Right ventricle myocardium superior (tissue), 1 donor: ENCODE results near the gene DUSP7. TPM values are rescaled to one million over a fixed set of nuclear protein-coding genes. Genes with fewer than 3 reads are reported as not detected.

ENCODE experiments used
- ATAC-seq: fragments of 200-7000 bp; cut with Tn5 transposase; one replicate; pipeline ENCODE4 v1.9.1; 2020; ENCODE audit warnings: mild to moderate bottlenecking; ENCODE audit not compliant: poor library complexity
- DNase-seq: peaks from one replicate; pipeline ENCODE4 v3.0.0-alpha.2; 2020
- intact Hi-C: fragments of 100-400 bp; cut with DNase I; formaldehyde crosslinking; loops from one replicate; pipeline ENCODE4 v1.11.2; 2022
- total RNA-seq: library from RNA; stranded (reverse); fragmentation: NEBNext Ultra II Directional; extraction: Animal tissue kit (Norgen Biotek cat#: 25700); gene quantifications from one replicate; pipeline ENCODE4 v1.2.1, GENCODE V29; 2021
- donor health status: DM: no; HTN: yes; CAD: no; lungs with severe emphysema.

The DUSP7 gene
- total RNA-seq, 1 donor from 2014 or later, result 23.2 TPM

DNA sequence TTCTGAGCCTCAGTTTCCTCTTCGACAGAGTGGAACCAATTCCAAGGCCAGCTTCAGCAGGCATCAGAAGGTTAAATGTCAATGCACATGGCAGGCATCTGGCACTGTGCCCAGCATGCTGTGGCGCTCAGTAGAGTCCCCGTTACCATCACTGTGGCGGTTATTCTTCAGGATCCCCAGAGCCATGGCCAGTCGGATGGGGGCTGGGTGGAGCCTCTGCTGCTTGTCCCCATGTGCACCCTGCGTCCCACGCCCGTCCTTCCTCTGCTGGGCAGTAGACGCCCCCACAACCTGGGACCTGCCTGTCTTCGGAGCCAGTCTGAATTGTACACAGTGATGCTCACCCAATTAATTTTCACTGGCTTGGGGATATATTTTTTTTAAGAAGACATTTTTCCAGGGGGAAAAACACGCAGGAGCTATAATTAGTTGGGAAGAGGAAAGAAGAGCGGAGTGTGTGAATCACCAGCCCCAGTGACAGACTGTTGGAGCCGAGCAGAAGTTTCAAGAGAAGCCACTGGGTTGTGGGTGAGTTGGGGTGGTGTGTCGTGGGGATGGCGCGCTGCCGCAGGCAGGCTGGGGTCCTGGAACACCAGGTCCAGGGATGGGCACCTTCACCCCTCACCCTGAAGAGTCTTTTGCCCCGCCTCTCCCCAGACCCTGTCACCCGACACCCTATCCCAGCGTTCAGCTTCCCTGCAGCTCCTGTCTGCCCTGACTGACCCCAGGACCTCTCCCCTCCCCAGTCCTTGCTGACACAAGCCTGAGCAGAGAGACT, 33.9 kb downstream of the DUSP7 start:
- intact Hi-C loops, result no loop called here

DNA sequence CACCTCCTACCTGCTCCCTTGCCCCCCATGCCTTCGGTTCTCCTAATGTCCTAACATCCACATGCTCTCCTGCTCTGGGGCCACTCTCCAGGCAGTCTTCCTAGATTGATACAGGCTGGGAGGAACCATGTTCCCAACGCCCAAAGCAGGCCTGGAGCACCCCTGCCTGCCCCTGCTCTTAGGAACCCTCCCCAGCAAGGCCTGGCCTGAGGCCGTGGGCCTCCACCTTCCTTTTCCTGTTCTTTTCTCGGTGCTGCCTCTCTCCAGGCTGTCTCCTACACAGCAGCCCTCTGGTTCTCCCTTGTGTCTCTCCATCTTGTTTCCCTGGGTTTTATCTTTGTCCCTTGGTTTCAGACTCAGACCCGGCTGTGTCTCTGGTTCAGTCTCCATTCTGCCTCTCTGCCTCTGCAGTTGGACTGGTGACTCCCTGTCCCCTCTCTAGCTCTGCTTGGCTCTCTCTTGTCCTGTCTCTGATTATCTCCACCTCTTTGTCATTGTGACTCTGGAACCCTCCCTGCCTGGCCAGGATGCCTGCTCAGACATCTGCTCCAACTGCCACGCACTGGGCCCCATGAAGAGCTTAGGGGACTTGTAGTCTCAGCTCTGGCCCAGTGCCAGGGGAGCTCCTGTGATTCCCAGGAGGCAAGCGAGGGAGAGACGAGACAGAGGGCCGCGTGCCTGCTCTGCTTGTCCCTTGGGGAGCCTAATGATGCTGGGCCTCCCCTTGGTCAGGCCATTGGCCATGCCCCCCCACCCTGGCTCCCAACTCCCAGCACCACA, 34.7 kb downstream of the DUSP7 start:
- peak; percentile 84 for DNase-seq
- ATAC-seq, result peak; percentile 42
- intact Hi-C loops, result no loop called here

More for the DNA sequence above, 33.9 kb downstream of the DUSP7 start:
- DNase-seq (peak; percentile 75), ATAC-seq (peak; percentile 28)

DNA sequence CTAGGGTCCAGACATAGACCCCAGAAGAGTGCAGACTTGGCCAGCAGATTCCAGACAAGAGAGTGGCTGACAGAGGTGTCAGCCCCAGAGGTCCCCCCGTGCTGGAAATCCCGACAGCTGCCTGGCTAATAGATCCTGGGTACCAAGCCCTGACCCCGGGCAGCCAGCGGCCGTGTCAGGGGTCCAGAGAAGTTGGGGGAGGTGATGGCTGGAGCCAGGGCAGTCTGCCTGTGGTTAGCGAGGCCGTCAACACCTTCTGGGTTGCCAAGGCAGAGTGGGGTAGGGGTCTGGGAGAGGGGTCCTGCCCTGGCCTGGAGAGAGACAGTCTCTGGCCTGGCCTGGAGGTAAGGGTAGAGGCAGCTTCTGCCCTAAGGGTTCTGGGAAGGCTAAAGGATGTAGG, 35.6 kb downstream of the DUSP7 start:
- intact Hi-C loops, result no loop called here
- no peak for DNase-seq

DNA sequence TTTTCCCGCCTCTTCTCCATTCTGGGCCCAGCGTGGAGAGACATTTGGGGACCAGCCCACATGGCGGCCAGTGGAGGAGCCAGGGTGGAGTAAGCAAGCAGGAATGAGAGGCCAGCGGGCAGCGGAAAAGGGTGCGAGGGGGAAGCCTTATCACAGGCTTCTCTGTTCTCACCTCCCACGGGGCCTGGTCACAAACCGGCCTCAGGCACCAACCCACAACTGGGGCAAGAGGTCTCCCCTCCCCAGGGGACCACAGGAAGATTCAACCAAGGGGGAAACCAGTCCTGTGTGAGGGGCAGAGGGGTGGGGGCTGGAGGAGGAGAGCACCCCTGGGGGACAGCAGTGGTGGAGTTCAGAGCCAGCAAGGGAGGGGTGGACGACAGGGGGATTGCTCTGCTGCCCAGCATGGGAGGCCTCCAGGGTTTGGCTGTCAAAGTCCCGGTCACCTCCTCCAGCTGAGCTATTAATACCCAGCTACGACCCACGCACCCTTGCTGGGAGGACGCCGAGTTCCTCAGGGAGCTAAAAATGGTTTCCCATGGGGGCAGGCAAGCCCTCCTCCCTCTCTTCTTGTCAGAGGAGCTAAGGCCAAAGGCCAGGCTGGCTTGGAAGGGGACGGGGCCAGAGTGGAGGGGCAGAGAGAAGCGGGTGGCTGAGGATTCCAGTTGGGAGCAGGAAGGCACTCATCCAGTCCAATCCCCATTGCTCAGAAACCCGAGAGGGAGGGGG, 36.9 kb downstream of the DUSP7 start:
- peak; percentile 77 for ATAC-seq
- intact Hi-C loops, result no loop called here
- DNase-seq, result peak; percentile 85

More for the DNA sequence above, 35.6 kb downstream of the DUSP7 start:
- ATAC-seq, result no peak

DNA sequence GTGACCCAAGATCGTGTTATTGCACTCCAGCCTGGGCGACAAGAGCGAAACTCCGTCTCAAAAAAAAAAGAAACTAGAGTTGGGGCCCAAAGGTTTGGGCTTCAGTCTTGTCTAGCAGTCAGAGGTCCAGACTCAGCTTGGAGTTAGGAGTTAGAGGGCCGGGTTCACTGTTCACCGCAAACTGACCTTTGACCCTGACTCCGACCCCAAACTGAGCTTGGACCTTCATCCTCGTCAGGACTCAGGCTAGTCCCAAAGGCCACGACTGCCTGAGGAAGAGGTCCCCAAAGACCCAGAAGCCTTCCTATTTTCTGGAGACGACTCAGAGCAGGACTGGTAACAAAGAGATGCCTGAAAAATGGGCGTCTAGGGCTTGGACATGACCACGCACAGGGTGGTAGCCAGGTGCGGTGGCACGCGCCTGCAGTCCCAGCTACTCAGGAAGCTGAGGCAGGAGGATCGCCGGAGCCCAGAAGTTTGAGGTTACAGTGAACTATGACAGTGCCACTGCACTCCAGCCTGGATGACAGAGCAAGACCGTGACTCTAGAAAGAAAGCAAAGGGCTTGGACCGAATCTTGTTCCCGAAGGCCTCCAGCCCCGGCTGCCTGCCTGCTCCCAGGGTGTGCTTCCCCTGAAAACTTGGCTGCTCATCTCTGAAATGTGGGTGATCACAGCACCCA, 37.9 kb downstream of the DUSP7 start:
- intact Hi-C loops, result no loop called here
- ATAC-seq (no peak), DNase-seq (no peak)

DNA sequence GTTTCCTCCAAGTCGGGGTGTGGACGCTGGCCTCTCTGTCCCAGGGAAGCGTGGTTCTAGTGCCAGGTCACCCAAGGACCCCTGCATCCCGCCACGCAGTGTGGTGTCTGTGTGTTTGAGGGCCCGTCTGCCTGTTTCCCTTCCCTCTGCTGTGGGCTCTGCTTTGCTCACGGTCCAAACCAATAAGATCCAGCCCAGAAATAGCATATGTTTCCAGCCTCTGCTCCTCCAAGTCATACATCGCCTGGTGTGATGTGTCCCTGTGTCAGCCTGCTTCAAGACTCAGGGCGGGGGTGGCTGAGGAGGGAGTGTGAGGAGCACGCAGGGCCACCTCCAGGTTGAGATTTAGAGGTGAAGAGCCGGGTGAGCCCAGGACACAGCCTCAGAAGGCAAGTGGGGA, 38.8 kb downstream of the DUSP7 start:
- ATAC-seq (no peak), DNase-seq (no peak)
- intact Hi-C loops, result no loop called here

DNA sequence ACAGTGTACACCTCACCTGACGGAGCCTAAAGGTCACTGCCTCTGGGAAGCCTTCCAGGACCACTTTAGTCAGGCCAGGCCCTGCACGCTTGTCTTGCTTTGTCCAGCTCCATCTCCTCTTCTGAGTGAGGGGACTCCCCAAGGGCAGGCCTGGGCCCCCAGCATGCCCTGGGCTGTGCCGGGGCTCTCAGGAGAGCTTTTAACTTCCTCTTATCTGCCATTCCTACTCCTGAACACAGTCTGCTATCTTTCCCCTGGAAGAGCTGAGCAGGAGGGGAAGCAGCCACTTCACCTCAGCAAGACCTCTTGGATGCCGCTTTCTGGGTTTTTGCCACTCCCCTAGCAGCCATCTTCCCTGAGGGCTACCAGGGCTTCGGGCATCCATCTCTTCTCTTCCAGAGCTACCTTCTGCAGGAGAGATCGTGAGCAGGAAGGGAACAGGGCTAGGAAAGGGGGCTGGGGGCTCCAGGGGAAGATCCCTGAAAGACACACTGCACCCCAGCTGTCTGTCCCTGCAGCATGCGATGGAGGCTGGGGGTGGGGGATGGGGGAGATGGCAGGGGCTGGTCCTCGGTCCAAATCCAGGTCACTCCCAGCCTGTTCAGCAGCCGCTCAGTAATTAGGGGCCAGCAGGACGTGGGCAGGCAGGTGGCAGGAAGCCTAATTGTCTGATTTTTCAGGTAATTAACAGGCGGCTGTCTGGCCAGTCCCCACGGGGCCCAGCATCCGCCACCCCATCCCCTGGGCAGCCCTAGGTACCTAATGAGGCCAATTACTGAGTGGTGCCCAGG, 40.7 kb downstream of the DUSP7 start:
- no peak for ATAC-seq
- DNase-seq, result no peak
- intact Hi-C loops, result no loop called here

DNA sequence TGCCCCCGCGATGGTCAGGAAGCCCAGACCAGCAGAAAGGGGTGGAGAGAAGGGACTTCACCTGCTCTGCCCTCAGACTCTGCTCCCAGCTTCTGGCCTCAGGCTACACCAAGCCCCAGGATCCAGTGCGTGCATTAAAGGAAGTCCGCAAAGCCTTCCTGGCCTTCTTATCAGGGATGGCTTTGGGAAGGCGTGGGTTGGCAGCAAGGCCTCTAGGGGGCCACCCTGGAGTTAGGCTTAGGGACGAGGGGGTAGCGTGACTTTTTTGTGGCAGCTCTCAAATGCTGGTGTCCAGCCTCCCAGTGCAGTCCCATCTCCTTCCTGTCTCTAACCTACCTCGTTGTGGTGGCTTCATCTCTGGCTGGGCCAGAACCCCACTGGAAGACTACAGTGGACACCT, 41.8 kb downstream of the DUSP7 start:
- ATAC-seq (no peak), DNase-seq (no peak)
- intact Hi-C loops, result no loop called here

DNA sequence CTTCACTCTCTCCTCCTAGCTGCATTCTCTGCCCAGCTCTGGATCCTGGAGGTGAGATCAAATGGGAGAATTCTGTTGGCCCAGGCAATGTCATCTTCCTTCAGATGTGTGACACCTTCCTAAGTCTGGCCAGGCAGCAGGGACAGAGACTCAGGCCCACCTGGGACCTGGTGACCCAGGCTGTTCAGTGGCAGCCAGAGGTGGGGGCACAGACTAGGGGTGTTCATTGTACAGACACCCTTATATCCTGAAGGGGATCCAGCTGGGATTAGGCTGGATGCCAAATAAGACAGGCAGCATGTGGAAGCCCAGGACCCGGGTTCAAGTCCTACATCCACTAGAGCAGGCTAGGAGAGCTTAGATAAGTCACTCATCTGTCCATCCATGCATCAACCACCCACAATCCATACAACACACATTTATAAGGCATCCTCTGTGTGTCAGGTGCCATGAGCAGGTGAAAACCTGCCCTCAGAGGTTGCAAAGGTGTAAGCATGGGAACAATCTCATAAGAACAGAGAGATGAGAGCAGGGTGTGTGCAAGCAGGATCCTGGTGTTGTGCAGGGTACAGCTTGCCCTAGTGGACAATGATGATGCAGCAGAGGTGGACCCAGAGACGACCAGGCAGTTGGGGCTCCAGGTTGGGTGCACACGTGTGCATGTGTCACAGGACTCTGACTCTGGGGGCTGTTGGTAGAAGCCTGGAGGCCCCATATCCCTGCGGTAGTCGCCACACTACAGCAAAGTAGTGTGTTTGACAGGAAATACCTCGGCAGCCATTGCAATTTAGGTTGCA, 42.4 kb downstream of the DUSP7 start:
- ATAC-seq, result no peak
- intact Hi-C loops, result no loop called here
- no peak for DNase-seq

DNA sequence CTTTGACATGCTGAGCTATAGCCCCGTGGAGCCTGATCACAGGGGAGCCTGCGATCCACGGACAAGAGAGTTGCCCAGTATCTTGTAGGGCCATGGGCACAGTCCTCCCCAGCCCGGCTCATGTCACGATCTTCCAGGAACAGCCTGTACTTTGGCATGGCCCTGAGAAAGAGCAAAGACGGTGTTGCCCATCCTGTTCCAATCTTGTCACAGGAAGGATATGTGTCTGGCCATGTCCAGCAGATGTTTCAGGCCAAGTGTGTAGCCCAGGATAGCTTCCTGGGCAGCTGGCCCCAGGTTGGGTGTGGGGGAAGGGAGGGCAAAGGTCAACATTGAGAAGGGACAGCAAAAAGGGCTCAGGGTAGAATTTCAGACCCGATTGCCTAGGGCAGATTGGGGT, 43.7 kb downstream of the DUSP7 start:
- intact Hi-C loops, result no loop called here
- ATAC-seq, result peak; percentile 20
- no peak for DNase-seq

DNA sequence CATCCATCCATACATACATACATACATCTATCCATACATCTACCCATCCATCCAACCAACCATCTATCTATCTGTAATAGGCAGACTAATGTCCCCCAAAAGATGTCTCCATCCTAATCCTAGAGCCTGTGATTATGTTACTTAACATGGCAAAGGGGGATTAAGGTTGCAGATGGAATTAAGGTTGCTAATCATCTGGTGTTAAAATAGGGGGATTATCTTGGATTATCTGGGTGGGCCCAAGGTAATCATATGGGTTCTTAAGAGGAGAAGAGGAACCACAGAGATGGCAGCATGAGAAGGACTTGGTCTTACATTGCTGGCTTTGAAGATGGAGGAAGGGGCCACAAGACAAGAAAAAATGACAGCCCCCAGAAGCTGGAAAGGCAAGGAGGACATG, 45.9 kb downstream of the DUSP7 start:
- DNase-seq (no peak), ATAC-seq (no peak)
- intact Hi-C loops, result no loop called here

DNA sequence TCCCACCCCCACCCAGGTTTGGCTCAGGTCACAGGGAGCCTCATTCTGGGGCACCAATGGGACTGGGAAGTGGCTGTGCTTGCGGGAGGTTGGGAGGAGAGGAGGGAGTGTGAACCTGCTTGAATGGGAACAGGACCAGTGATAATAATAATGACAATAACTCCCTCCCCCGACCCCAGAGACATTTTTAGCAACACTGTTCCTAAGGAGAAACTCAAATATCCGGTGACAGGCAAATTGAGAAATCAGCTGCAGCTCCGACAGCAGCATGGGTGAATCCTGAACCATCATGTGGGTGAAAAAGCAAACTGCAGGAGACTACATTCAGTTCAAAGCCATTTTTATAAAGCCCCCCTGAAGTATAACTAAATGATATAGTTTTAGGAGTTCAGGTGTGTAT, 49.1 kb downstream of the DUSP7 start:
- DNase-seq (no peak), ATAC-seq (no peak)
- intact Hi-C loops, result loop anchor here (10.0 kb wide), 1 partner anchor 338 kb away; no protein-coding TSS in a partner anchor

DNA sequence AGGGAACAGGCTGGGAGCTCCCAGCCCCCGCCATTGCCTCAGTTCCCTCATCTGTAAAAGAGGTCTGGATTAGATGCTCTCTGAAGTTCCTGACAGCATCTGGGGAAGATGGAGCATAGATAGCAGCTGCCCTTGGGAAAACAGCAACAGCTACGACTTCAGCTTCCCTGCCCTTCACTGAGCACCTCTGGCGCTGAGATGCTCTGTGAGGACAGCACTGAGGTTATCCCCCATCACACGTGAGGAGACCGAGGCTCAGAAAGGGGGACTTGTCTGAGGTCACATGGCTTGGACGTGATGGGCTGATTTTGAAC, 49.6 kb downstream of the DUSP7 start:
- ATAC-seq, result no peak
- intact Hi-C loops, result loop anchor here (10.0 kb wide), 1 partner anchor 338 kb away; no protein-coding TSS in a partner anchor
- DNase-seq, result no peak

DNA sequence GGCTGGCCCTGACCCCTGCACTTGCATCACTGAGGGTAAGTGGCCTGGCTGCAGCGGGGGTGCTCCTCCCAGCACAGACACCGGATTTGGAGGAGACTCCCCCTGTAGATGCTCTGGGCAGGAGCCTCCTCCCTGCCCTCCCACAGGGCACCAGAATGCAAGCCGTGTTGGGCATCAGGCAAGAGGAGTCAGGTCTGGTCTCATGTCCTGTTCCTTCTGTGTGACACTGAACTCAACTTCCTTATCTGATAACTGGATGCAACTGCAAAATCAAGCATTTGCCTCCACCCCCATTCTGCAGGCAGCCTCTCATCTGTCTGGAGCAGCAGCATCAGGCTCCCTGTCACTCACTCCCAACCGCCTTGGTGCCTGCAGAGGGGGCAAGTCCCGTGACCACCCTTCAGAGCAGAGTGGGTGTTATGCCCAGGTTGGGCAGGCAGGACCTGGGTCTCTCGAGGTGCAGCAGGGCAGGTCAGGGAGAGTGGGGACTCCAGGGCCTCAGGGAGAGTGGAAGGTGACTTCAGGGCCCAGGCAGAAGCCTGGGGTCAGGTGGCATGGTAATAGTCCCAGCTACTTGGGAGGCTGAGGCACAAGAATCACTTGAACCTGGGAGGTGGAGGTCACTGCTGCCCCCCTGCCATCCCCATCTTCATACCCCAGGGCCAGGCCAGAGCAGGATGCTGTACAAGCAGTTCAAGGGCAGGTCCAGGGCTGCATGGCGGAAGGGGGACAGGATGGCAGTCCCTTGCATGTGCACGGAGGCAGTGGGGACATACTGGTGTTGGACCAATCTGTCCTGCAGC, 50.2 kb downstream of the DUSP7 start:
- ATAC-seq (no peak), DNase-seq (no peak)
- intact Hi-C loops, result loop anchor here (10.0 kb wide), 1 partner anchor 339 kb away; no protein-coding TSS in a partner anchor

DNA sequence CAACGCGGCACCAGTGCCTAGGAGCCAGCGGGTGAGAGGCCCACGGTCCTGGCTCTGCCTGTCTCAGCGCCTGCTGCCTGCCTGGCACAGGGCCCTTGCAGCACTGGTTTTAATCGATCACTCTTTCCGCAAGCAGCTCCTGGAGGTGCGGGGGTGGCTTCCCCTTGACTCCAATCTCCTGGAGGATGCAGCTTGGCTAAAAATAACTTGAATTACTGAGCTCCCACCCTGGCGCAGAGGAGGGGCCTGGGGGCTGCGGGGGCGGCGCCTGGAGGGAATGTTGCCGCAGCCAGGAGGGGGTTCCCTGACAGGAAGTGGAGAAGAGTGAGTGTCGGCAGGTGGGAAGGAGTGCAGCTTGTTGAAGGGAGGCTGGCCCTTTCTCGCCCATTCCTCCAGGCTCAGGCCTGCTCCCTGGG, 50.8 kb downstream of the DUSP7 start:
- intact Hi-C loops, result loop anchor here (2.0 to 10.0 kb wide), 2 partner anchors 117 to 339 kb away; no protein-coding TSS in a partner anchor
- DNase-seq (no peak), ATAC-seq (peak; percentile 30)

DNA sequence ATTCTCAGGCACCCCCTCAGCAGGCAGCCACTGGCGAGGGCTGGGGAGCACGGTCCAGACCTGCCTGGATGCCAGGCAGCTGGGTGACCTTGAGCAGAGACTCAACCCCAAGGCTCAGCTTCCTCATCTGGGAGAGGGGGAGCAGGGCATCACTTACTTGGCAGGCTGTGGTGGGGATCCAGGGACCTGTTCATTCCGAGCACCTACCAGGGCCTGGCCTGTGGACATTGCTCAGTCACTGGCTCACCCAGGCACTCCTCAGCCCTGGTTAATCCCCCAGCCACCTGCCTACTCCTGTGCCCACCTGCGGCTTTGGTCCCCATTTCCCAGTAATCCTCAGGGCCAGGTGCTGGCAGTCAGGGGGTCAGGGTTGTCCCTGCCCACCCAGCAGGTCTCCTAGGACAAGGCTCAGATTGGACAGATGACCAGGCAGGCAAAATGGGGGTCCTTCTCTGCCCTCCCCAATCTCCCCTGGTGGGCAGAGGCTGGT, 51.4 kb downstream of the DUSP7 start:
- peak; percentile 5 for ATAC-seq
- DNase-seq, result no peak
- intact Hi-C loops, result loop anchor here (2.0 to 10.0 kb wide), 3 partner anchors 47 to 340 kb away; no protein-coding TSS in a partner anchor
